NAMALWA (cell line): Measurements from ENCODE around the gene AMDHD2.

Experiments
- DNase-seq: peaks from one replicate; pipeline ENCODE4 v3.0.0-alpha.2; 2015; ENCODE audit warnings: low spot score

AMDHD2 gene

DNA sequence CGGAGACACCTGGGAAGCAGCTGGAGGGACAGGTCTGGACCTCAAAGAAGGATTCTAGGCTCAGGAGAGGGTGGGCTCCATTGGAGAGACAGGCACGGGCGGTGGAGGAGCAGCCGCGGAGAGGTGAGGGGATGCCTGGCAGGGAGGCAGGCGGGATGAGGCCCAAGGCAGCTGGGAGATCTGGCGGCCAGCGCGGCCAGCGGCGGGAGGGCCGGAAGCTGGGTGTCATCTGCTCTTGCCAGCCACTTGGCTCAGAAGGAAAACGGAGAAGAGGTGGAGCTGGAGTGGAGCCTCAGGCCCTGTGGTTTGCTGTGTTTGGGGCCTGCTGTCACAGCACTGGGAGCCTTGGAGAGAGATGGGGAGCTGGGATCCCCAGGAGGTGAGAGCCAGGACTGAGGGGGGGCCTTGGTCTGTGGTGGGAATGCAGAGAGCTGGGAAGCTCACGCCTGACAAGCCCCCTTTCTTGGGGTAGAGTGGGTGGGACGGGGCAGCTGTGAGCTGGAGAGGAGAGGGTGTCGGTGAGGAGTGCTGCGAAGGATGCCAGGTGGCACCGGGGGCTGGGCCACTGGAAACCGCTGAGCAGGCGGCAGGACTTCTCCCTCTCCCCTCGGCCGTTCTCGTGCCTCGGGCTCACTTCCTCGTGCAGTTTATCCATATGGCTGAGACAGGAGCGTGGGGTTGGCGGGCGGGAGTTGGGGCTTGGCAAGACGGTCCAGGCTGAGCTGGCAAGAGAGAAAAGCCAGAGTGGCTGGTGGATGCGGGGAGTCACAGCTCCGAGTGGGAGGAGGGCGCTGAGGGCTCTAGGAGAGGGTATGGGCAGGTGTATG lies 37.2 kb upstream of the AMDHD2 start:
- DNase-seq = no peak

DNA sequence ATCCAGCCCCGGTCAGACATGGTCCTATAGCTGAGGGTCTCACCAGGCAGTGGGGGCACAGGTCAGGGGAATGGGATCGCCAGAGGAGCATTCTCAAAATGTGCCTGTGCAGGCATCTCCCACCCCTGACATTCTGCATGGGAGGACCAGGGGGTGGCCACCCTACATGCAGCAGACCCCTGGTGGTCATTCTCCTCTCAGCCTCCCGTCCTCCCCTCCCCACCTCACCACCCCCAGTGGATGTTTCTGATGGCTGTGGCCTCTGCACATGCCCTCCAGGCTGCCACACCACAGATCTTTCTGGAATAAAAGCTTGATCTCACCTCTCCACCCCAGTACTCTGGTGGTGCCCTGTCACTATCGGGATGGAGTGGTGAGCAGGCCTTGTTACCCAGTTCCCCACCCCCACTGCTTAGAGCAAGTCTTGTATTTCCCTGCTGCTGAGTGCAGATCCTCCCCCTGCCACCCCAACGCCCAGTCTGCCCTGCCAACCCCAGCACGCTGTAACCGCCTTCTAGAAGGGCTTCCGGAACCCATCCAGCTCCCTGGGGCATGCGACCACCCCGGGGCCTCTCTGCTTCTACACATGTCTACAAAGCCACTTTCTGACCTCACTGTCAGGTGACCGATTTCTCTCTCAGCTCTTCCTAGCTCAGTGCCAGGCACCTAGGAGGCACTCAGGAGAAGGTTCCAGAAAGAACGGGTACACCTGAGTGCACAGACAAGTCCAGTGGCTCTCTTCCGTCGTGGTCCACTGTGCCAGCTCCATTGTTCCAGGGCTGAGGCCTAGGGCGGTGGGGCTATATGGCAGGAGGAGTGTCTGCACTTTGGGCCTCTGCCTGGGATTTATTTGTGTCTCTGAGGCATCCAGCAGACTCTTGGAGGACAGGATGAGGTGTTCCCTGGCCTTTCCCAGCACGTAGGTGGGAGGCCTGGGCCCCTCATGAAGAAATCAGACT lies 36.0 kb upstream of the AMDHD2 start:
- no peak for DNase-seq

DNA sequence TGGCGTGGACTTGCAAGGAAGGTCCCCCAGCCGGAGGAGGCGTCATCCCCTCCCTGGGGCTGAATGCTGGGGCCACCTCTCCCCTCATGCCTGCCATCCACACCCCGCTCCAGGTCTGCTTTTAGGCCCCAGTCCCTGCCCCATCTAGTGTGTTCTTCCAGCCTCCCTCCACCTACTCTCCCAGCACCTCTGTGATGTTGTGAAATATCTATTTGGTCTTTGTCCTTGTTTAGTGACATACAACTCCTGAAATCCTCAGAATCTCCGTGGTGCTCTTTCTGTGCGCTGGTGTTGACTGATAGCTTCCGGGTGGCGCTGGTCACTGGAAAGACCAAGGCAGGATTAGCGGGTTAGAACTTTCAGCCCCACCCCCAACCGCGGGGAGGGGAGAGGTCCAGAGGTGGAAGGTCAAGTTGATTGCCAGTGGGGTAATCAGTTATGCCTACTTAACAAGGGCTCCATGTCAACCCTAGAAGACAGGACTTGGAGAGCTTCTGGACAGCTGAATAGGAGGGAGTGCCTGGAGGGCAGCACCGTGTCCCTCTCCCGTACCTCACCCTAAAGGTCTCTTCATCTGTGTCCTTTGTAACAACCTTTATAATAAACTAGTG lies 35.2 kb upstream of the AMDHD2 start:
- DNase-seq = no peak

DNA sequence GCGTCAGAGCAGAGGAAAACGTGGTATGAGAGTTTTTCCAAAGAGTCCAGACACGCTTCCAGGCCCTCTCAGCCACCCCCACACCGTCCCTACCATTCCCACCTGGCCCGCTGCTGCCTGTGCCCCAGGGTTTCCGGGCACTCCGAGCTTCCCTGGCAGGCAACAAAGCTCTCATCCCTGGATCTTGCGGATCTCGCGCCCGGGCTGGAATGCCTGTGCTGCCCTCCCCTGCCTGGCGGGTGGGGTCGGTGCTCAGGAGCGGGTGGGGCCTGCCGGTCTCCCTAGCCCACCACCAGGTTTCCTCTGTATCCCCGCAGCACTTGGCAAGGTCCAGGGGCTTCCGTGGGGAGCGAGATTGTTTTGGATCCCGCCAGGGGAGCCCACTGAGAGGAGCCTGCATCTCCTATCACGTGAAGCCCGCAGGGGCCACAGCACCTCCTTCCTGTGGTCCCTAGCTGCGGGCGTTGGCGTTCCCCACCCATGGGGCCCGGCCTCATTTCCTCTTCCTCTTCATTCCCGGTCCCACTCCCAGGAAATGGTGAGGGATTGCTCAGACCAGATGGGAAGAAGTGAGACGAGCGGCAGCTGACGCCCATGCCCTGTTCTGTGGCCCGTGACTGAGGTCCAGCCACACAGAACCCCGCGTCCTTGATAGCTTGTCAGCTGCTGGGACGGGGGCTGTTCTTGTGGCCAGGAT lies 34.2 kb upstream of the AMDHD2 start:
- no peak for DNase-seq

DNA sequence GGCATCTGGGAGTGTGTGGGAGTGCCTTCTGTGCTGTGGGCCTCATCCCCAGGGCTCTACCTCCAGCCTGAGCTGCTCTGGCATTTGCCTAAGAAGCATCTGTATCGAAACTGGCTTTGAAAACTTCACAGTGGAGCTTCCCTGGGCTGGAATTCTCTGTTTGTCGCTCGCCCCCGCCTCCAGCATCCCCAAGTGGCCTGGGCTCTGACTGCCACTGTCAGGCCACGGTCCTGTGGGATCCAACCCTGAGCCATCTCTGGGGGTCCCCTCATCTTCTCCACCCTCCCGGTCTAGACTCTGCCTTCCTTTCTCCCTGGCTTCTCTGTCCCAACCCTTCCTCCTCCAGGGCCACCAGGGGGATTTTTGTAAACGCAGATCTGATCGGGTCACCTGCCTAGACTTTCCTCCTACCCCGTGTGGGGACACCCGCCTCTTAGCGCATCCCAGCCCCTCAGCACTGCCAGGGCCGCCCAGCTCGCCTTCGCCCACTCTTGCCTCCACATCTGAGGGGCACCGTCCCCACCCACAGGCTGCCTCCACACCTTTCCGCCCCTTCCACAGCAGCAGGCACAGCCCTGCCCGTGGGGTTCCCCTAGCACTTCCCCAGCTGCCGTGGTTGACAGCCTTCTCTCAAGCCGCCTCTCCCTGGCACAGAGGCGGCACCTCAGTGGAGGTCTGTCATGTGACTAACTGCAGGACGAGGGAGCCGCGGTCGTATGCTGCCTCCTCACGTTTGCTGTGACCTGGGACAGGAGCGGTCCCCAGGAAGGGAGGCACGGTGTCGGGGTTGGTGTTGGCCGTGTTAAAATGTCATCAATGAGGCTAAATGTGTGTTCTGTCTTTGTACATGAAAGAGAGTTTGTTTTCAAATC lies 33.3 kb upstream of the AMDHD2 start:
- DNase-seq = peak; percentile 44

DNA sequence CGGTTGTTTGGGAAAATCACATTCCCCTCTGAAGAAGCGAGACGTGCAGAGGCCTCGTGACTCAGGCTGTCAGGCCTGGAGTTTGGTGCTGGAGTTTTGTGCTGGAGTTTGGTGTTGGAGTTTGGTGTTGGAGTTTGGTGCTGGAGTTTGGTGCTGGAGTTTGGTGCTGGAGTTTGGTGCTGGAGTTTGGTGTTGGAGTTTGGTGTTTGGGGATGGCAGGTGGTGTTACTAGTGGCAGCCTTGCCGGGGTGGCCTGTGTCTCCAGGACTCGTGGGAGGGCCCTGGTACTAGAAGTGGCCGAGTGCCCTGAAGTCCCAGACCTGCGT lies 32.7 kb upstream of the AMDHD2 start:
- DNase-seq = no peak

DNA sequence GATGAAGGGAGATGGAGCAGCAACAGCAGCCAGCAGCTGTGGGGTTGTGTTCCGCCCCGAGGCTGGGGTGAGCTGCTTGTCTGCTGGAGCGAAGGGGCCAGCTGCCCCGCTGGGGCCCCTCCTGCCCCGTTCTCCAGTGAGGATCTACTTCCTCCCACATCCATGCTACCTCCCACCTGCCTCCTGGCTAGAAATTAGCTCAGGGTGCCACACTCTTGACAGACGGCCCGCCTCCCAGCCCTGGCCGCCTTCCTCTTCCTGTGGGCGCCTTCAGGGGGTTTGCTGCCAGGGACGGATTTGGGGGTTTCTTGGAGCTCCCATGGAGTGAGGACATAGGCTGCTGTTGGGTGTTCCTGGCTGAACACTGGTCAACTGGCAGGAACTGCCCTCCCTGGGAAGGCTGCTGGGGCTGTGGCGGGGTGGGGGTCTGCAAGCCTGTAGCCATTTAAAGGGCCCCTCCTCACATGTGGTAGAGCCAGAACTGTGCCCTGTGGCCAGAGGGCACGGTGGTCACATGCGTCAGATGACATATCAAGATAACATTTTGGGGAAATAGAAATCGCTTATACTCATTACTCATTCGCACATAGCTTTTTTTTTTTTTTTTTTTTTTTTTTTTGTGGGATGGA lies 32.2 kb upstream of the AMDHD2 start:
- no peak for DNase-seq

DNA sequence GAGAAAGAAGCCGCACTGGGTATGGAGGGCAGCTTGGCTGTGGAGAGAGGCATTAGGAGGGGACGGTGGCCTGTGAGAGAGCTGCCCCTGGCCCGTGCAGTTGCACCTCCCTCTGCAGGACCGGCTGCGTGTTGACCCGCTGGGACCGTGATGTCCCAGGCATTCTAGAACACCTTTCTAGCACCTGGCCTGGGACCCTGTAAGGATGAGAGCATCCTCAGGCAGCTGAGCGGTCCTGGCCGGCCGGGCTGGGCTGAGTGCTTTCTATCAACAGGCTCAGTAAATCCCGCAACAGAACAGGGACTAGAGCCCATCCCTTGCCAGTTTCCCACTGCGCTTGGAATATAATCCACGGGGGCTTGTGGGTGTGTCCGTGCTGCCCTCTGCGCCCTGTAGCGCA lies 30.6 kb upstream of the AMDHD2 start:
- no peak for DNase-seq

DNA sequence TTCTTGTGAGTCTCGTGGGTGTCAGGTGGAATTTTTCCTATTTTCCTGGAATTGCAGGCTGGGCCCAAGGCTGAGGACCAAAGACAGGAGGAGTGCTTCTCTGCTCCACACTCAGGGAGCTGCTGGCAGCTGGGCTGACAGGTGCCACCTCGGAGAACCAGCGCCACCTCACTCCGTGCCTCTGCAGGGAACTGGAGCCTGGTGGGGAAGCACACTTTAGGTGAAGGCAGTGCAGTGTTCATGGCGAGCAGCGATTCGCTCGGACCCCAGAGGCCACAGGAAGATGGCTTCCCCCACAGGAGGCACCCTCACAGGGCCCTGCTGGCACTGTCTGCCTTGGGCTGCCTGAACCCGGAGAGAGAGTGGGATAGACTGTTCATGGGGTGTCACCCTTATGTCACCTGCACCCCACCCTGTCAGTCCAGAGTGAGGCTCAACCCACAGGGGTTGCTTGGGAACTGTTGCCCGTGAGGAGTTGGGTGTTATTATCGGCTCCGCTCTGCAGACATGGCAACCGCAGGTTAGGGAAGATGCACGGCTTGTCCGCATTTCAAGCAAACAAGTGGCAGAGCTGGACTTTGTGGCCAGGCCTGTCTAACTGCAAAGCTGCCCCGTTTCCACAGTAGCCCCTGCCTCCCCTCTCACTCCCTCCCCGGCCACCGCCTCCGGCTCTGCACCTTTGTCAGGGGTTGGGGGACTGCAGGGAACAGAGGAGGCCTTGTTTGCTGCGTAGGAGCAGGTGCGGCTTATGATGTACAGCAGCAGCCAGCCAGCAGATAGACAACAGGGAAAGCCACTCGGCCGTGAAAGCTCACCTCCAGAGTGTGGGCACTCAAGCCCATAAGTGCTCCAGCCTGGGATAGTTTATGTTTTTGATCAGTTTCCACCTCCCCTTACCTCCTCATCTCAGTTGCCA lies 29.7 kb upstream of the AMDHD2 start:
- DNase-seq = no peak

DNA sequence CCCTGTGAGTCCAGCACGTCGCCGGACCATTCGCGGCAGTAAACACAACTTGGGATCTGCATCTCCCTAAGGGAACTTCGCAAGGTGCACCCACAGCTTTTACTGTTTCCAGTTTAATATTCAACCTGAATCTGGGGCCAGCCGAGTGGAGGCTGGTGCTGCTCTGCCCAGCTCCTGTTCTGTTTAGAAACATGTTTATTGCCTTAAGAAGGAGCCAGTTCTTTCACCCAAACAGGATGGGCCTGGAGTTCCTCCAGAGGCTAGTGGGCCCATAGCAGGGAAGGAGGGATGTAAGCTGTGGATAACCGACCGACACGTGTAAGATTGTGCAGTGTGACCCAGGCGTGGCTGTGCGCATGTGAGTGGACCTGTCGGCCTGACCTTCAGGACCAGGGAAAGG lies 27.9 kb upstream of the AMDHD2 start:
- DNase-seq = no peak

DNA sequence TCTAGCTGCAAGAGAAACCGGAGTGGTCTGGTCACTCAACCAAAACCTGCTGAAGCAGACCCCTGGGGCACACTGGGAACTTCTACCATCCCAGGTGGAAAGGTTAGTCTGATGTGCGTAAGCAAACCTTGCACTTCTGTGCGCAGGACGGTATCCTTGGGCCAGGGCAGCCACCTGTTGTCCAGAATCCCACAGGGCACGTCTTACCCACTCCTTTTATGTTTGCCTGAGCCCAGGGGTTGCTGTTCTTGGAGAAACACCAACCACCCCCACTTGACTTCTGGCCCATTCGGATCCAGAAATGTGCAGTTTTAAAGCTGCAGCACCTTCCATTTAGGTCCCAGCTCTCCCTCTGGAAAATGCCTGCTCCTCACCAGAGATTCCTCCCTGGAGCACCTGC lies 26.6 kb upstream of the AMDHD2 start:
- no peak for DNase-seq

DNA sequence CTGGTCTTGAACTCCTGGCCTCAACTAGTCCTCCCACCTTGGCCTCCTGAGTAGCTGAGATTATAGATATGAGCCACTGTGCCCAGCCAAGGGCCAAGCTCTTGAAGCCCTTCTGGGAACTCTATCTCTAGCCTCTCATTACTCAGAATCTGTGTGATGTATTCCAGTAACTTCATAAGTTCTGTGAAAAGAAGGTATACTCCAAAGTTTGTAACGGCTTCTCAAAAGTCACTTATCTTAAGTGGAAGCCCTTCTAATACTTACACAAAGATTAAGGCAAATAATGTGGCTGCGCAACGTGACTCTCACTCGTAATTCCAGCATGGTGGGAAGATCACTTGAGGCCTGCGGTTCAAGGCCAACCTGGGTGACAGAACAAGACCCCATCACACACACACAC lies 25.6 kb upstream of the AMDHD2 start:
- DNase-seq = no peak

DNA sequence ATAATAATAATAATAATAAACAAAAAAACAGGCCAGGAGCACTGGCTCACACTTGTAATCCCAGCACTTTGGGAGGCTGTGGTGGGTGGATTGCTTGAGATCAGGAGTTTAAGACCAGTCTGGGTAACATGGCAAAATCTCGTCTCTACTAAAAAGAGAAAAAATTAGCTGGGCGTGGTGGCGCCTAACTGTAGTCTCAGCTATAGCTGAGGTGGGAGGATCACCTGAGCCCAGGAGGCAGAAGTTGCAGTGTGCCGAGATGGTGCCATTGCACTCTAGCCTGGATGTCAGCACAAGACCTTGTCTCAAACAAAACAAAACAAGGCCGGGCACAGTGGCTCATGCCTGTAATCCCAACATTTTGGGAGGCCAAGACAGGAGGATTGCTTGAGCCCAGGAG lies 25.1 kb upstream of the AMDHD2 start:
- DNase-seq = no peak

DNA sequence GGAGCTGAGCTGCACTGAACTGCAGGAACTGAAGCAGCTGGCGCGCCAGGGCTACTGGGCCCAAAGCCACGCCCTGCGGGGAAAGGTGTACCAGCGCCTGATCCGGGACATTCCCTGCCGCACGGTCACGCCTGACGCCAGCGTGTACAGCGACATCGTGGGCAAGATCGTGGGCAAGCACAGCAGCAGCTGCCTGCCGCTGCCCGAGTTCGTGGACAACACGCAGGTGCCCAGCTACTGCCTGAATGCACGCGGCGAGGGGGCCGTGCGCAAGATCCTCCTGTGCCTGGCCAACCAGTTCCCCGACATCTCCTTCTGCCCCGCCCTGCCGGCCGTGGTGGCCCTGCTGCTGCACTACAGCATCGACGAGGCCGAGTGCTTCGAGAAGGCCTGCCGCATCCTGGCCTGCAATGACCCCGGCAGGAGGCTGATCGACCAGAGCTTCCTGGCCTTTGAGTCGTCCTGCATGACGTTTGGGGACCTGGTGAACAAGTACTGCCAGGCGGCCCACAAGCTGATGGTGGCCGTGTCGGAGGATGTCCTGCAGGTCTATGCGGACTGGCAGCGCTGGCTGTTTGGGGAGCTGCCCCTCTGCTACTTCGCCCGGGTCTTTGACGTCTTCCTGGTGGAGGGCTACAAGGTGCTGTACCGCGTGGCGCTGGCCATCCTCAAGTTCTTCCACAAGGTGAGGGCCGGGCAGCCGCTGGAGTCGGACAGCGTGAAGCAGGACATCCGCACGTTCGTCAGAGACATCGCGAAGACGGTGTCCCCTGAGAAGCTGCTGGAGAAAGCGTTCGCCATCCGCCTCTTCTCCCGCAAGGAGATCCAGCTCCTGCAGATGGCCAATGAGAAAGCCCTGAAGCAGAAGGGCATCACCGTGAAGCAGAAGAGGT lies 23.7 kb upstream of the AMDHD2 start:
- no peak for DNase-seq

DNA sequence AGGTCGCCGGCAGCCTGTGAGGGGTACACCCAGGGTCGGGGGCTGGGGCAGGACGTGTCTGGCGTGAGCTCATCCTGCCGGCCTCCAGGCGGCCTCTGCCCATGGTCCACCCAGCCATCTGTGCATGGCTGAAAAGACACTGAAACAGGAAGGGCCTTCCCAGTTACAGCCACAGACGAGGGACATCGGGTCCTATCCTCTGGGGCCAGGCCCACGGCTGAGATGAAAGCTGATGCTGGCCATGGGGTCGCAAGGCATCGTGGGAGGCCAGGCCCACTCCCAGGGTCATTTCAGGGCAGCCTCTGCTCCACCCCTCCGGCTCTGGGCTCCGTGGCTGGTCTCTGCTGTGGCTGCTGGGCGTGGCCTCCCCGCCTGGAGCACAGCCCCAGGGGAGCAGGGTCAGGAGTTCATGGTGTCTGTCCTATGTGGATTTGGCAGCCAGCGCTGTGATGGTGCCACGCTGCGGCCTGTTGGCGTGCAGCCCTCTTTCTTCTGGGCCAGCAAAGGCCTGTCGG lies 23.0 kb upstream of the AMDHD2 start:
- DNase-seq = no peak

DNA sequence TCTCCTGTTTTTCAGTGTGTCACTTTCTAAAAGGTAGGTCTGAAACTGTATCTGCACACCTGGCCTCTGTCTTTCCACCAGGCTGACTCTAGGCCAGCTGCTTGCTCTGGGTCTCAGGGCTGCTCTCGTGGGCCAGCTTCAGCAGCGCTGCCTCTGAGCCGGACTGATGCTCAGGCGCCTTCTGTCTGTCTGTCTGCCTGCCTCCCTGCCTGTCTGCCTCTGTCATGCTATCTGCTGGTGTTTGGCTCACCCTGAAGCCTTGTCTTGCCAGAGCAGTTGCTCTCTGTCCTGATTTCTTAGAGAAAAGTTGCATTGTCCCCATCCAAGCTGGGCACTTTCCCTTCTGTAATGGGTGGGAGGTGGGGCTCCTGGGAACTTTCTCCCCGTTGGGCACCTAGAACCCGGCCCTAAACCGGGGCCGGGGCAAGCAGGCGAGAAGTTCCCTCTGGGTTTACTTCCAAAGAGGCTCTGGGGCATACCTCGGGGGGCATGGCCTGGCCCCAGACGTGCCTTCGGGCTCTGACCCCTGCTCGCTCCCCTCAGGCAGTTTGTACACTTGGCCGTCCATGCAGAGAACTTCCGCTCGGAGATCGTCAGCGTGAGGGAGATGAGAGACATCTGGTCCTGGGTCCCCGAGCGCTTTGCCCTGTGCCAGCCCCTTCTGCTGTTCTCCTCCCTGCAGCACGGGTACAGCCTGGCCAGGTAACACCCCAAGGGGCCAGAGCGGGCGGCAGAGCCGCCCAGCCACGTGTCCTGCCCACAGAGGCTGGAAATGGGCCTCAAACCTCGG lies 22.3 kb upstream of the AMDHD2 start:
- no peak for DNase-seq

DNA sequence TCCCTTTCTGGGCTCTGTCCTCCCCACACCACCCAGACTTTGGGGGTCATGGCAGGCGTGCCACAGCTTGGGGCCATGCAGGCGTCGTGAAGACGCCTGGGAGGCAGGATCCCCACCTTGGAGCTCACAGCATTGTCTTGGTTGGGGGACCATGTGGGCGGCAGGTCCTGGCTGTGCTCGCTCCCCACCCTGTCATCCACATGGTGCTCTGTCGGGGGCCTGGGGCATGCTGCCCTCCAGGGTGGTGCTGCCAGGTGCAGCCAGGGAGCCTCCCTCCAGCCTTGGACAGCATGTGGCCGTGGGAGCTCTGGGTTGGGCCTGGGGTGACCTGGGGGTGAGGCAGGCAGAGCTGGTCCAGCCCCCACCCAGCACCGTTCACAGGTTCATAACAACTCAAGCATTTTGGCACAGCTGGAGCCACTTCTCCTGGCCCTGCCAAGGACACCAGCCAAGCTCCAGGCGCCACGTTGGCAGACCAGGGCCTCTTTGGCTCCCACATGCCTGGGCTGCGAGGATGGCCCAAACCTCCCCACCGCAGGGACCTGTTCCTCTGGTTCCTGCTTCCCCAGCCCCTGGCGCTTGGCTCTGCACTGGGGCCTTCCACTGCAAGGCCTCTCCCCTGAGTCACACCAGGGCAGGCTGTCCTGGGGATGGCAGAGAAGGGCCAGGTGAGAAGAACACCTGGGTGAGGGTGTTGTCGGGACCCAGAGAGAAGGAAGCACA lies 21.5 kb upstream of the AMDHD2 start:
- no peak for DNase-seq
